ENCODE data around the gene HDAC9.

The HDAC9 gene

DNA sequence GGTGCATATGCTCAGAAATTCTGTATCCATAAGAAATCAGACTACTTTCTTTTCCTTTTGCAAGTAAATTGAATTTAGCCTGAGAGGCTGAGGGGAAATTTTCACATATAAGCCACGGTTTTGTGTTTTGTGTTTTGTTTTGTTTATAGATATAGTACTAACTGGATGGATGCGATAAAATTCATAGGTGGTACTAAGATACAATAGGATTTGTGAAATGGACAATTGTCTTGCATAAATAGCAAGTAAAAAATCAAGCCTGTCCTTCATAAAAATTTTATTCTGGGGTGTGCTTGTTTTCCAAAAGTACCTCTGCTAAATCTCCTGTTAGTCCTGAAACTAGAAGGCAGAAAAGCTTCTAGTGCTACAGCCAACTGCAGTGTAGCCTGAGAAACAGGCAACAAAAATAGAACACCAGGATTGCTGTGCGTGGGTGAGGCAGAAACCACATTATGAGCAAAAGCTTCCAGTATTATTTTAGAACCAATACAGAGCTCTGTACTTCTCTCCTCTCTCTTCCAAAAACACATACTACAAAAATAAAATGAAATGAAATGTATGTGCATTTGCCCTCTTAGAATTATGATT lies 634 bp upstream of the HDAC9 start:
- no peak for DNase-seq

DNA sequence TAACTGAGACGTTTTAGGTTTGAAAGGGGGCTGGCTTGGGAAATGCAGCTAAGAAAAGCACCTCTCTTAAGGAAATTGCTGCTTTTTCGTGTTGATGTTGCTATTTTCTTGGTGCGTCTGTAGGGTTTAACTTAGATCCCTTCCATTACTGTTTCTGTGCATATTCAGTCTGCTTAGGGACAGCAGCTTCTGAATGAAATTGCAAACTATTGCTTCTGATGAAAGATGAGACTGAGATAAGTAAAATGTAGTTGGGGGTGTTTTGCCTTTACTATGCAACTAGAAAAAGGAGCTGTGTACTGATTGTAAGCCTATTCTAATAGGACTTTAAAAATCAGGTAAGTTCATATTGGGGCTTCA lies 772 bp downstream of the HDAC9 start:
- DNase-seq, result no peak

DNA sequence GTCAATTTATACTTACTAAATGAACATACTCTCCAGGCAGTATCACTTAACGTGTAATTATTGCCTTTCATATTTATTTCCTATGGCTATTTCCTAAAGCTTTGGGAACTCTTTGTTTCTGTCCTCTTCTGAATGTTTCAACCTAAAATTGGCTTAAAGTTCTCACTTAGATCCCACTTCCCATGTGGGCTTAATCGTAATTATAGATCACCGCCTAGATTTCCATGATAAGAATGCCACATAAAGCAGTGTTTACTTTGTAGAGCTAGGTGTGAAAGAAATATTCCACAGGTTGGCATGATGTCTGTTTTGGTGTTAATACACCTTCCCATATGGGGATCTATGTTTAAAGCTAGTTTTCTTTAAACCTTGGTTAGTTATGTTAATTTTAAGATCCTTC lies 1.5 kb downstream of the HDAC9 start:
- no peak for DNase-seq

DNA sequence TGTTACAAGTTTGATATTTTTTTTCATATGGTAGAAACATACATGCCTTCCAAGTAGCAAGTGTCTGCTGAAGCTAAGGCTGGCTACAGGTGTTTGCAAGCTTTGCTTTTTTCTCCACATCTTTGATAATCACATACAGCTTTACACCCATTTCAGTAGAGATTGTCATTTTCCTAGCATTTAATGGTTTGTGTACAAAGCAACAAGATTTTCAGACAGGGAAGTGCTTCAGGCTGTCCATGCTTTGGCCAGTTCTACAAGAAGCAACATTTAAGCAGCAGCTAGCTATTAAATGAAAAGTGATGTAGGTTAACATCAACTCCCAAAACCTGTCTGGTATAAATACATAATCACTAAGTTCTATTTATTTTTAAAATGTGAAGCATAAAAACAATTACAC lies 2.3 kb downstream of the HDAC9 start:
- no peak for DNase-seq

DNA sequence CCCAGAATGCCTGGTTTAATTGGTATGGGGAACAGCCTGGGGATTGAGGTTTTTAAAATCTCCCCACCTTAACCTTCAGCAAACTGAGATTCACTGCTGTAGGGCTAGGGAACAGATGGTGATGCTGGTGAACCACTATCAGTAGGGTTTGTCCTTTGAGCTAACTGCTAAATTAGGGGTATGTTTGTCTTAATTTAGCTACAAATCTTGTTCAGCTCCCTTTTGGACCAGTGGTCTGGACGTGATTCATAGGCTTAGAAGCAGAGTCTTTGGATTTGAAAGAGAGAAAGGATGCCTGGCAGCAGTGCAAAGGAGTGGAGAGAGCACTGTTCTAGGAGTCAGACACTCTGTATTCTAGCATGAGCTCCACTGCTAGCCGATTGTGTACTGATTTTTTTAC lies 2.8 kb downstream of the HDAC9 start:
- DNase-seq, result no peak

DNA sequence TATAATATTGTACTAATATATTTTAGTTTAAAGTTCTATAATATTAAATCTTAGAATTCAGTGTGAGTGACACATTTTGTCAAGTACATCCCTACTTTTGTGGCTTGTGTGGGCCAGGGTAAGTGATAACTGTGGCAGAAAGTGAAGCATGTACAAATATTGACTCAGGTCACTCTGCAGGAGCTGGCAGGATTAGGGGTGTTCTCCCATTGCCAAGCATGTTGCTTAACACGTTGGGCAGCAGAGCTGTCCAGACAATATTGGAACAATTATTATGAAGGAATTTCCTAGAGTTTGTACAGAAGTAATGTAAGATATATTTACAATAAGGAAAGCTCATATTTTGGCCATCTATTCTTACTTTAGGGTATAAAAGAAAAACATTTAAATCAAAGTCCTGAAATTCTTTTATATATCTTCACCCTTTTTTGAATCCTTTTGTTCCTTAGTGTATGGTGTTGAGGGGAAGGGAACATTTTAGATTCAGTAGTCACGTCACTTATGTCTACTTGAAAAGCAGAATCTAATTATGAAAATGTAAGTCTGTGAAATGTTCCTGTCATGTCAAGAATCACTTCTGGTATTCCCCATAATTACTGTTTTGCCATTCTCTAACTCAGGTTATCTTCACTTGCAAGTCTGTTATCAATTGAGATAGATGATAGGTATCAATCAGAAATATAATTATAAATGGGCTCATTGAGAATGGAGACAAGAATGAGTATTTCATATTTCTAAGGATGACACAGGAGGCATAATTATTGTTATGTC lies 4.0 kb downstream of the HDAC9 start:
- DNase-seq, result no peak

DNA sequence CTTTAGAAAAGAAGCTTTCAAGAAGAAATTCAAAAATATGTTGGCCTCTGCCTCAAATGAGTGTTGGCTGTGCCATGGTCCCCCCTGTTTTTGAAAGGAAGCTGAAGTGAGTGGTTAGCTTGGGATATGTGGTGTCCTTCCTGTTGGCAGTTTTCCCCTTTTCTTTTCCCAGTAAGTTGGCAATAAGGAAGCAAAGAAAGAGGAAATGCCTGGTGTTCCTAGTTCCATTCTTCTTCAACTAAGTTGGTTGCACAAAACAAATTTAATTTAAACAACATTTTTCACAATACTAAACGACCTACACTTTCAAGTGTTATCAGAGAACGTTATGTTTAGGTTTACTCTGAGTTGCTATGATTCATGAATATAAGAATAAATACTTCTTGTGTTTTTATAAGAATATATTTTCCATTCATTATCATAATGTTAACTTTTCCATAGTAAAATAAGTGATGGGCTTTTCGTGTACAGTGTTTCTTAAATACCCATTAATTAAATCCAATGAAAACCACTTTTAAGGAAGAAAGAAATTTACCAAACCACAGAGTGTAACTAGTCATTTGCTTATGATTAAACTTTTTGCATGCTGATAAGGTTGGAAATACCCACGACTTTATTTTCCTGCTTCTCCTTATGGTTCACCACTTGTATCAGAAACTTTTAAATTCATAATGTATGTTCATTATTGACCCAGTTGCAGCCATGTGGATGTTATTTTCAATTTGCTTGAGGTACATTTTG lies 7.7 kb downstream of the HDAC9 start:
- no peak for DNase-seq

DNA sequence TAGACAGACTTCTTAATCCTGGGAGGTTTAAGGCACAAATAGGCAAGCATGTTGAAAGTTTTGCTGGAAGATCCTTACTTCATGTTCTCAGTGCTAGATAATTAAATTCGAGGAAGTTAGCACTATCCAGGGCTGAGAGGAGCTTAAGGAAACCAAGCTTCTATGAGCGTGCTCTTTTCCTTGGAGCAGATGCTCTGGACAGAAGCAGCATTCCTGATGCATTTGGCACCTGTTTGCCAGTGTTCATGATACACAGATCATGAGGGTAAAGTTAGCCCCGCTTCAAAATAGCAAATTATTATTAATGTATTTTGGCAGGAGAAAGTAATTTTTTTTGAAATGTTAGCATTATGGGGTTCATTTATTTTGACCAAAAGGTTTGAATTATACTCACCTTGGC lies 9.4 kb downstream of the HDAC9 start:
- DNase-seq, result no peak

DNA sequence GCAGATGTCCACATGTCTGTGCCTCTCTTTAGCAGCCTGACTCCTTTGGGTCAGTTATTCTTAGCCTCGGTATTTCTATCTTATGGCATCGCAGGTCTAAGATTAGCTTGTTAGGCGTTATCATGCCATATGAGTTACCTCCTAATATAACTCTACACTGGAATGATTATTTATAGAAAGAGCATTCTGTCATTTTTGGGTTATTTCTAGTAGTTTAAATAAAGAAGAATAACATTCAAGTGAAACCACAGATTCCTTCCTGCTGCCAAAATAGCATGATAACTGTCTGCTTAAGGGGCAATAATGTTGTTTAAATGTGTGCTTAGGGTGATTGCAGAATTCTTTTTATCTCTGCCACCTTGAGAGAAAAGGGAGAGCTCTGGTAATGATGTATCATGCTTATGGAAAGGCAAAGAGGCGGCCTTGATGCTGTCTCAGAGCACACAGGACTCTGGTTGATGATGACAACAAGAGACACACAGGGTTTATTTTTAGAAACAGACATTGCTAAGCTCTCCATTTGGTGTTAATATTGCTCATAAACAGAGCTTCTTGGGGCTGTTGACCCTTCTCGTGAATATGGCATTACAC lies 10.4 kb downstream of the HDAC9 start:
- DNase-seq, result no peak

DNA sequence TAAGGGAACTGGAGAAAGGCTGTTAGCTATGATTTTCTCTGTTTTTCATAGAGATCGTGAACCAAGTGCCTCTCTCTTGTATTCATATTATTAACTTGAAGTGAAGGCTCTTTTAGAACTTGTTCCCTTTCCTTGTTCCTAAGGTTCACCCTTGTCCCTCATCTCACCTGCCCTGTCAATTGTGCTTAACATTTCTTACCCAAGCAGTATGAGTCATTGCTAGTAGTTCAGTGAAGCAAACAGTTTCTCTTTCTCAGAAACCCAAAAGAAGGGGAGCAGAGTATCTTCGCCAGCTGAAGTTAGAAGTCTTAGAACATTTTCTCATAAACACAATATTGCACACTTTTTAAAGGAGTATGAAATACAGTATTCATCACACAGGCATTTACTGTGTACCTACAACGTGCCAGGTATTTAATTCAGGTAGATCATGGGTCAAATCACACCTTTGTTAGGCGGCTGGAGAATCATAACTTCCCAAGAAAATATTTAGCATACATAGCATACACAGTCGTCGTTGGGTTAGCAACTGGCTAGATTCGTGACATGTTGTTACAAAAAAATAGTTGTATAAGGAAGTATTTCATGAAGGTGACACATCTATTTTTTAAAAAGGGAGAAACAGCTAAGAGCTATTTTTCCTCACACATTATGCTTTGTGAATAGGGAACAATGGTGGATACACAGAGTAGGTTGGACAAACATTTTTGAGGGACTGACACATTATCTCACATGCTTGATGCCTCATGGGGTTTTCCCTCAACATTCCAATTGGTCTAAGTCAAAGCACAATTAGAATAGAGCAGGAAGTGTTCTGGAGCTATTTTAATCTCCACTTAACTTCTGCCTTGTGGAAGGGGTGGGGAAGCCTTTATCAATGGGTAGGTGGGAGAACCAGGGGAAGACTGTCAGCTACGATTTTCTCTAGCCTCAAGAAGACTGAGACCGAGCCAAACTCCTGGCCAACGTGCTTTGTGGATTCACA lies 13.2 kb downstream of the HDAC9 start:
- DNase-seq, result no peak

DNA sequence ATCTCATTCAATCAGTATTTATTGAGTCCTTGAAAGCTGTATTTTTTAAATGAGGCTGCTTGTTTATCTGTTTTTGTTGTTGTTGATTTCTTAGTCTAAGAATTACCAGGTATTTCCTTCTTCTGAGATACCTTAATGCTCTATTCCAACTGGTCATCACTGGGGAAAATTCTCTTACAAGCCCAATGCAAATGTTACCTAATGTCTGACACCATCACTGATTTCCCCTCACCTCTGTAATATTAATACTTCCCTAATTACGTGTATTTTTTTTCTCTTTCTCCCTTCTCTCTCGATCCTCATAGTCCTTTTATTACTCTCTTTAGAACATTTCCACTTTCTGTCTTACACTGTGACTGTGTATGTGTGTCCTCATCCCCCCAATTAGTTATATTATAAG lies 13.9 kb downstream of the HDAC9 start:
- DNase-seq, result no peak

DNA sequence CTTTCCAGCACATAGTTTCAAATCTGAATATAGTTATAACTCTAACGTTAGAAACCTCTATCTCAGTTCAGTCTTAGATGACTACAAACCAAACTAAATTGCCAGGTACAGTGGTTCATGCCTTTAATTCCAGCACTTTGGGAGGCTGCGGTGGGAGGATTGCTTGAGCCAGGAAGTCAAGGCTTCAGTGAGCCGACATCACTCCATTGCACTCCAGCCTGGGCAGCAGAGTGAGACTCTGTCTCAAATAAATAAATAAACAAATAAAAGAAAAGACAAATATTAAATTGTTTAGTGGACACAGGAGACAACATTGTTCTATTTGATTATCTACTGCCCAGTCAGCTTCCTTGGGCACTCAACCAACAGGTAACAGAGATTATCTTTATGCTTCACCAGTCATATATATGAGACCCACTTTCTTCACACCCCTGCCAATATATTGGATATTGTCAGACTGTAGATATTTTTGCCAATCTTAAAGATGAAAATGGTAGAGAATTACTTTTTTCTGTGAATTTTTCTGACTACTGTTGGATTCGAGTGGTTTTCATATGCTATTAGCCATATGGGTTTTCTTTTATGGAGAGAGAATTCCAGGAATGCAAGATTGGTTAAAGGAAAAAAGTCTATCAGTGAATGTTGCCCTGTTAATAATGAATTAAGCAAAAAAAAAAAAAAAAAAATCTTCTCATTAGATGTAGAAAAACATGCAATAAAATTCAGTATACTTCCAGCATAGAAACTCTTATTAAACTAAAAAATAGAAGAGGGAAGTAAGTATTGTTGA lies 16.0 kb downstream of the HDAC9 start:
- no peak for DNase-seq

DNA sequence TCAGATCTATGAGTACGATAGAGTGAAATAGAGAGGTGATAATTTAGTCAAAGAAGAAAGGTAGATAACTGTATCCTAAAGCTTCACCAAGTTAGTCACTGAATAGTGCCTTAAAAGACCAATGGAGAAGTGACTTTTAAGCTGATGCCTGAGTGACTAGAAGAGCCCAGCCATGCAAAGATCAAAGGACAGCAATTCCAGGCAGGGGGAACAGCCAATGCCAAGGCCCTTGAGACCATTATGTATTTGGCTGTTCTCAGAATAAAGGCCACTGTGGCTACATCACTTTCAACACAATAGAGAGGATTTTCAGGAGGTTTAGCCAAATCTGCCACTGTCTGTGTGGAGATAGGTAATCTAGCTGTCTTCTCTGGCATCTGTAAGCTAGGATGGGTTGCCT lies 17.8 kb downstream of the HDAC9 start:
- no peak for DNase-seq

DNA sequence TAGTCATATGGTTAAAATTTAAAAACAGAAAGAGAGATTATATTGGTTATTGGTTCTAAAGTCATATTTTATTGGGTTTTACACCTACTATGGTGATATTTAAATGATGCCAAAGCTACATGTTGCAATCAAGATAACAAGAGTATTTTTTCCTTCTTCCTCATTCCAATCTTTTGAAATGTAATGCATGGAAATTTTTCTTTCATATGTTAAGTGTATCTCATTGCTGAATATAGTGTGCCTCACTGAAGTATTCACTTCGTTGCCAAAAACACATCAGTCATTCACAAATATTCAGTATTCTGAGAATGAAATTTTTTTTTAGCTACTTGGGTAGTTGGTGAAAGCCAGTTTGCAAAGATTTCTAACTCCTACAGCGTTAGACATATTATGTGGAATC lies 19.5 kb downstream of the HDAC9 start:
- DNase-seq, result no peak

DNA sequence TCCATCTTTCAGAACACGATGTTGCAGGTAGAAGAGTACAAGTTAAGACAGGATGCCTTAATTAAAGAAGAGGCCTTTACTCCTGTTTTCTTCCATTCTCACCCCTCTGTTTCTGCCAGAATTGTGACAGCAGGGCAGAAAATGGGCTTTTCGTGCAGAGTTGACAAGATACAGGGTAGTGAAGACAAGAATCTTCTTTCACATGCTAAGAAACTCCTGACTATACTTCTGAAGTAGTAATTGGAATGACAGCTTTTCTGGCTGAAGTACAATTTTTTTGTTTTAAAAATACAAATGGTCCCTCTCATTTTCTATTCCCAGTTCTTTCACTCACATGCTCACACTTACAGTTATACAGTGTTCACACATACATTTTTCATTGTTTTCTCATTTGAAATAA lies 22.1 kb downstream of the HDAC9 start:
- no peak for DNase-seq

DNA sequence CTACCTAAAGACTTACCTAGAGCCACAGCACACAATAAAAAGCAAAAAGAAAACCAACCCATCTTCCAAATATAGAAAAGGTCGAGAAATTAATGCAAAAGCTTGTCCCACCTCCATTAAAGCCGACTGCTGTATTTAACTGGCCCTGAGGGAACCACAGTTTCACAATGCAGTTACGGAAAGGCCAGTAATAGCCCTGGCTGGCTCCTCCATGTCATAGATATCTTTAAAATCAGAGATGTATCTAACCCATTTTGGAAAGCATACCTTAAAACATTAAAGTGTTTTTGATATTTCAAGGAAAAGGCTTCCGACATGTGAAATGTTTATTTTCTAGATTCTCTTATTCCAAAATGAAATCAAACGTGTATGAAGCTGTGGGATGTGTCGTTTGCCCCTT lies 23.0 kb downstream of the HDAC9 start:
- DNase-seq, result no peak

DNA sequence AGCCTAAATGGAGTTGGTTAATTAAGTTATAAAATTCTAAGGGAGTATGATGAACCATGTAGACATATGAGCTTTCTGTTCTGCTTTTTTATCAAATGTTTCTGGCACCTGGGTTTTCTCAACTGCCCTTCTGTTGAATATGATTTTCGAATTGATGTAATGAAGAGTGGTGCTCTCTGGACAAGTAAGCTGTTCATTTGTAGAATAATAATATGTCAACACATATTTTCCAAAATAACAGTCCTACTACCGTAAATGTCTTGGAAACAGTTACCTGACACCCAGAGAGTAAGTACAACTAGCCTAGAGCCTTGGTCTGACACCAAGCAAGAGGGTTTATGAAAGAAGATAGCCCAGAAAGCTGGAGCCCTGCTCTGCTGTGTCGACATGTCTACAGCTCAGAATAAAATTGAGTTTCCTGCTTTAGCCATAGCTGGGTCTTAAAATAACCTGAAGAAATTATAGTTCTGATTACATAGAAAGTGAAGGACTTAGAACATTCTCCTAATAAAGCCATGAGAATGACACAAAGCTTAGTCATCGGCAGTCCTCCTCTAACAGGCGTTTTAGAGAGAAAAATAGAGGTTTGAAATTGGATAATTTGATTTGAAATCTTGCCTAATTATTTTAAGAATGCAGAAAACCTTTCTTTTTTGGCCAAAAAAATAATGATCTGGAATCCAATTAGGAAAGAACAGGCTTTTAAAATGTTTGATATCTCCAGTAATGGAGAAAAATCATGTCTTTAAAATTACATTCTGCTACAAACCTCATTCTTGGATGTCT lies 25.1 kb downstream of the HDAC9 start:
- DNase-seq, result no peak

DNA sequence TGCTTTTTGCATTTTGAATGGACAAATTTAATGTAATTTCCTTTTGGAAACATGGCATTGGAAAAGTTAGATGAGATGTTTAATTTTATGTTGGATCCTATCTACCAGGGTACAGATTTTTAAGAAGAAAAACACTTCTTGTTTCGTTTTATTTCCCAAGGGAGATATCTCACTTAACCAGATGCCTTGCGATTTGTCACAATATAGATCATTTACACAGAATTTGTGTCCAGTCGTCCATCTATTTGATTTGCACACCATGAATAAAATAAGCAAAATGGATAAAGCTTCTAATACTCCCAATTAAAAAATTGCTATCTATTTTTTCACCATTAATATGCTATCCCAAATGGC lies 25.7 kb downstream of the HDAC9 start:
- DNase-seq, result no peak

DNA sequence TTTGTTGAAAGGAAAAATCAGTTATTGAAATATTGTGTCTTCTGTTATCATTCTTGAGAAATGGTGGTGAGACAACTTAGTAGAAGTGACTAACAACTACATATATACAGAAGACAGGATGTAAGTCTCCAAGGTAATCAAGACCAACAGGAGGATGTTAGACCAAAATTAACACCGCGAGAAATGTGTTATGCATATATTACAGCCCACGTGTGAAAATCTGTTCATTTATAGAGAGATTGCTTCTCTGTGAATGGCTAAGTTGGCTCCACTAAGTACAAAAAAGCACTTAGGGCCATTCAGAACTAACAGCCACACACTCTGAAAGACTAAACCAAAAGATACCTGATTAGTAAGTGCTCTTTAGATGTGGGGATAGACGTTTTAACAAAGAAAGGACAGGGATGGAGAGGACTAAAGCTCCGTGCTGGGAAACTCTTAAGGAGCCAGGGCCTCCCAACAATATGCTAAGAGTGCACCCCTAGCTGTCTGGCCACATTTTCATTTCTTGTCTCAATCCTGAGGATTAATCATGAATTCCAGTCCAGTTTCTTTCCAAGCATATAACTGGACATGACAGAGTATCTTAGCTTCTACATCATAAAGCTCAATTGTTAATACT lies 26.5 kb downstream of the HDAC9 start:
- DNase-seq, result no peak

DNA sequence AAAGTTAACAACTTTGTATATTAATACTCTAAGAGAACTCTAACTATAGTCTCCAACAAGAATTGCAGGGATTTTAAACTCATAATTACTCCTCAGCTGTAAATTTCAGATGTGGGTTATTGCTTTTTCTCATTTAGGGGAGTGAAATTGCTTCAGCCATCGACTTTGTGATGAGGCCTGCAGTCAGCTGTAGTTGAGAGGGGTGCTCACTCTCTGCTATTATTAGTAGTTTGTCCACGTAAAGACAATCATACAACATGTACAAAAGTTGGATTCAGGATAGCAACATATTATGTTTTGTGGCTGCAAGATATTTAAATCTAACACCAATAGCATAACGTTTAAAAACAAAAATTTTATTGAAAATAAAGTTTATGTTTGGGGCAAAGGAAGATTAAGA lies 28.7 kb downstream of the HDAC9 start:
- no peak for DNase-seq

Data from stimulated activated naive CD4-positive, alpha-beta T cell treated with Interleukin-2 at 50 U/mL for 16 hours (primary cell).